NB4 (cell line): ENCODE data around the gene FLVCR1.
"Not testable (repeated sequence)": the region's sequence is repeated elsewhere in the genome, so short reads cannot be mapped to it uniquely, and the experiment has no call there.

Experiments
- DNase-seq: peaks from one replicate; pipeline ENCODE4 v3.0.0; 2010; ENCODE audit warnings: low read depth
- H3K4me3 ChIP-seq: one replicate; pipeline ENCODE4 v1.5.1; 2011; ENCODE audit warnings: mild to moderate bottlenecking, low read depth, low read length, moderate library complexity
- CTCF ChIP-seq: IDR thresholded peaks from one replicate; pipeline ENCODE4 v1.5.1; 2012; ENCODE audit warnings: low read depth, low read length
- MAX ChIP-seq: IDR thresholded peaks from 2 replicates; pipeline ENCODE4 v1.6.1; 2011; ENCODE audit warnings: low read depth, low read length
- MYC ChIP-seq: IDR thresholded peaks from 2 replicates; pipeline ENCODE4 v1.6.1; 2011; ENCODE audit warnings: low read depth, low read length
- POLR2A ChIP-seq: IDR thresholded peaks from 2 replicates; pipeline ENCODE4 v1.6.1; 2011; ENCODE audit warnings: mild to moderate bottlenecking; ENCODE audit not compliant: insufficient read length; ENCODE audit errors: extremely low read depth

The FLVCR1 gene

GRCh38 chr1:212838145-212838544 is 19.9 kb upstream of the FLVCR1 start:
- TF ChIP-seq MAX (no peak), CTCF (no peak), MYC (no peak), POLR2A (no peak)
- DNase-seq, result no peak
- no peak overlapping the region for H3K4me3 ChIP-seq

GRCh38 chr1:212844521-212844920 is 13.6 kb upstream of the FLVCR1 start:
- H3K4me3 ChIP-seq, DNase-seq: not testable (repeated sequence)

- no peak for DNase-seq
- TF ChIP-seq CTCF, result no peak
- no peak for TF ChIP-seq POLR2A
- TF ChIP-seq MYC, result no peak
- no peak for TF ChIP-seq MAX
- H3K4me3 ChIP-seq, result no peak within 1 kb of the TSS
These were observed 10.5 kb upstream of the FLVCR1 start, which contains the start of gene SPATA45 for GRCh38 chr1:212847549-212847948. SPATA45 (minus strand) TSS chr1:212847649; CDS start chr1:212836149, 11,500 bp downstream.

- TF ChIP-seq CTCF (no peak), MYC (no peak), POLR2A (no peak), MAX (no peak)
- no peak for DNase-seq
These were observed 5.9 kb upstream of the FLVCR1 start for GRCh38 chr1:212852105-212852688.

GRCh38 chr1:212853658-212854057 is 4.4 kb upstream of the FLVCR1 start:
- no peak for DNase-seq
- no peak overlapping the region for H3K4me3 ChIP-seq
- TF ChIP-seq MYC (no peak), POLR2A (no peak), MAX (no peak), CTCF (no peak)

More at GRCh38 chr1:212852105-212852688, 5.9 kb upstream of the FLVCR1 start:
- H3K4me3 ChIP-seq, result no peak overlapping the region

- no peak for DNase-seq
- peak overlapping the region; percentile 70 for H3K4me3 ChIP-seq
- TF ChIP-seq MAX (no peak), CTCF (no peak), POLR2A (no peak), MYC (no peak)
These were observed 1.3 kb upstream of the FLVCR1 start for GRCh38 chr1:212856755-212857154.
